ENCODE results near the gene FAM3A.

The FAM3A gene

DNA sequence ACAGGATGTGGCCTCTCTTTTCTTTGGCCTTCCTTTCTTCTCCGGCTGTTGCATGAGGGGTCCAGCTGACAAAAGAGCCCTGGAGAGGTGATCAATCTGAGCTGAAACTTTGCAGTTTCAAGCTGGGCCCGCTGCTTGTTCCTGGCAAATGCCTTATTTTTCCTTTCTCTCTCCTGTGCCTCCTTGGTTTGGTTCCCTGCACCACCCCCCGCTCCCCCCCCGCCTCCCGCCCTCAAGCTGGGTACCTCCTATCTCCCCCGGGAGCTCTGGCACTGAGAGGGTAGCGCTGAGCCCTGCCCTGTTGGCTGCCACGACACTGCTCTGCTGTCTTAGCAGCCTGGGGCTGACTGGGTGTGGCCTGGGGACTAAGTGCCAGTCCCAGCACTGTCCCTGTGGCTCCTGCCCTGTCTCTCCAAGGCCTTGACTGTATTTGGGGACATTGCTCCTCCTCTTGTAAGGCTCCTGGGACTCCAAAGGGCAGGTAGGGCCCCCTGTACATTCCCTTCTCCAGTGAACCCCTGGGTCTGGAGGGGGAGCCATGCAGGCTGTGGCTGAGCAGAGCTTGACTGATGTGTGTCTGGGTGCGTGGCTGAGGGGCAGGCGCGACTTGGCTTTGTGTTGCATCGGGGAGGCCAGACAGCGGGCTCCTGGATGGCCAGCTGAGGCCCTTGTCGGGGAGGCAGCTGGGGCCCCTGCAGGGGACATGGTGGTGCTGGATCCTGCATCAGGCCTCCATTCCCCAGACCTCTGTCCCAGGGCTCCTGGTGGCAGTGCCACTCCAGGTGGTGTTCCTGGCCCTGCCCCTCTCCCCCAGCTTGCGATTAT is 56.9 kb downstream of the FAM3A start:
- DNase-seq = peak; percentile 32

DNA sequence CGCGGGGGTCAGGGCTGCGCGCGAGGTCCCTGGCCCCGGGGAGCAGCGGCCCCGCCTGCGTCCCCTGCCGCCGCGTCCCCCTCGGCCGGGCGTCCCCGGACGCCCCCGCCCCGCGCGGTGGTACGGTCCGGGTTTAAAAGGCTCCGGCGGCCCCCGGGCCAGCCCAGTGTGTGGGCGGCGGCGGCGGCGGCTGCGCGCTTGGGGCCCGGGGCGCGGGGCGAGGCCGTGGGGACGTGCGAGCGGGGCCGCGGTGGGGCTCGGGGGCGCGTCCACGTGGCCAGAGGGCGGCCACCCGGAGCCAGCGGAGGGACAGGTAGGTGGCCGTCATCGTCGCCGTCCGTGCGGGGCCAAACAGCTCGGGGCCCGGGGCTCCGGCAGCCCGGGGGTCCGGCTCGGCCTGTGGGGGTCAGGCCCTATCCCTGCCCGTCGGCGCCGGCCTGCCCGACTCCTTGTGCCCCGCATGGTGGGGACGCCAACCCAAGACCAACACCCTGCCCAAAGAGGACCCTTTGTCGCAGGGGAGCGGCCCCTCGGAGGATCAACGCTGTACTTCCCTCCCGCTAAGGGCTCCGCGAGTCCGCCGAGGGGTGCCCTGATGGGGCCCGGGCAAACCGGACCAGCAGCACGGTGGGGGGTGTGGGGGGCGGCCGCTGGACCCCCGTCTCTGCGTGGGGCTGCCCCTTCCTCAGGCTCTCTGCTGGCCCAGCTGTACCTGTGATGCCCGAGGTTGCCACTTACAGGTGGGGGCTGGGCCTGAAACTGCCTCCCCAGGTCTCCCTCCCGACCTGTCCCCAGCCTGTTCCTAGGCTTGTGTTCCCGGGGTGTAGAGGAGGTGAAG is 57.7 kb downstream of the FAM3A start, which contains the start of gene PLXNA3:
Gene PLXNA3 (plus strand): TSS at position 166 of the 838 bp plus-strand sequence. CDS start 1,903 bp downstream, outside the sequence.
- DNase-seq = peak; percentile 29

DNA sequence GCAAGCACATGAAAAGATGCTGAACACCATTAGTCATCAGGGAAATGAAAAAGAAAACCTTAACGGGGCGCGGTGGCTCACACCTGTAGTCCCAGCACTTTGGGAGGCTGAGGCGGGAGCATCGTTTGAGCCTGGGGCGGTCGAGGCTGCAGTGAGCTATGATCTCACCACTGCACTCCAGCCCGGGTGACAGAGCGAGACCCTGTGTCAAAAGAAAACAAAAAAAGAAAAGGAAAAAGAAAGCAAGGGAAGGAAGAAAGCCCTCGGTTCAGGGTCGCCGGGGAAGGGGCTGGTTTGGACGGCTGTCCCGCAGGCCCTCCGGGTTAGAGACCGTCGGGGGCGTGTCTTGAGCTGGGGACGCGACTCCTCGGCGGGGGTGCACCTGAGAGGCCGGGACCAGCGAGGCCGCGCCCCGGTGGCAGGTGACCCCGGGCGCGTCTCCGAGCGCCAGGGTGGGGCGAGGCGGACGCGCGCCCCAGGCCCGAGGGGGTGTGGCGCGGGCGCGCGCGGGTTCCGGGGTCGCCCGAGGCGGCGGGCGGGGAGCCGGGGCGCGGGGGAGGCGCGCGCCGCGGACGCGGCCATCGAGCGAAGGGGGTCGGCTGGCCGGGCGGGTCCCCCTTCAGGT is 58.4 kb downstream of the FAM3A start:
- peak; percentile 31 for DNase-seq

All from NCI-H1092 (cell line).